ENCODE measurements around the gene TOM1L2. TPM values are rescaled to one million over a fixed set of nuclear protein-coding genes. Genes with fewer than 3 reads are reported as not detected.

The TOM1L2 gene
- total RNA-seq, 1 donor from 2014 or later: 287 TPM

DNA sequence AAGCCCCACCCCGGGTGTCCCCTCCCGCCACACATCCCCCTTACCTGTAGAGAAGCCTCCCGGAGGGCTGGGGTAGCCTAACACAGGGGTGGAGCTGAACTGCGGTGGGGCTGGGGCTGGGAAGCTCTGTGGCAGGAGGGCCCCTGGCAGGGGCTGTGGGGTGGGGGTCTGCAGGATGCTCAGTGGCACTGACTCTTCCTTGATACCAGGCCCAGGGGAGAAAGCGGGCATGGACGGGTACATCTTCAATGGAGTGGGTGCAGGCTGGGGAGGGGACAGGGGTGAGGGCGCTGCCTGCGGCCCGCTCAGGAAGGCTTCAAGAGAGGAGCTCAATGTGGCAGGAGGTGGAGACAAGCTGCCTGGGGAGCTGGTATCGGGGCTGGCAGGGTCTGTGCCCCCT, 152.2 kb downstream of the TOM1L2 start:
- DNase-seq (no peak), ATAC-seq (no peak)
- intact Hi-C loops (cut with micrococcal nuclease): no loop called here

DNA sequence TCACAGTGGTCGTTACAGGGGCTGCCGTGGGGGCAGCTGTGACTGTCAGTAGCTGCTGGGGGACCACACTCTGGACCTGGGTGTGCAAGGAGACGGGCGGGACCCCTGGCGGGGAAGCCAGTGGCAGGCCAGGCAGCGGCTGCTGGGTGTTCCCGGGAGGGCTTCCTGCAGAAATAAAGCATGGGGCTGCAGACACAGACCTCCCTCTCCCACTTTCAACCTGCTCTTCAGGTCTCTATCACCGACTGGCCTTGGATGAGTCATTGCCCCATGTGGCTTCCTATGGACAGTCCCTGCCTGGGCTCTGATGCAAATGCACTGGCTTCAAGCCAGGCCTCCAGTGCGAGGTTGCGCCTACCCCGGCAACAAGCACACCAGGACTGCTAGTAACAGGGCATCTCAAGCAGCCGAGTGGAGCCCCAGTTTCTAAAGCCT, 152.6 kb downstream of the TOM1L2 start:
- intact Hi-C loops (cut with micrococcal nuclease): no loop called here
- no peak for ATAC-seq
- DNase-seq: peak; percentile 74

GRCh38 chr17:17819111-17819510, 153.1 kb downstream of the TOM1L2 start:
- intact Hi-C loops (cut with micrococcal nuclease): no loop called here

GRCh38 chr17:17818088-17818526, 154.1 kb downstream of the TOM1L2 start:
- ATAC-seq: peak; percentile 6
- DNase-seq: peak; percentile 63
- intact Hi-C loops (cut with micrococcal nuclease): no loop called here

More at GRCh38 chr17:17819111-17819510, 153.1 kb downstream of the TOM1L2 start:
- no peak for ATAC-seq
- no peak for DNase-seq

DNA sequence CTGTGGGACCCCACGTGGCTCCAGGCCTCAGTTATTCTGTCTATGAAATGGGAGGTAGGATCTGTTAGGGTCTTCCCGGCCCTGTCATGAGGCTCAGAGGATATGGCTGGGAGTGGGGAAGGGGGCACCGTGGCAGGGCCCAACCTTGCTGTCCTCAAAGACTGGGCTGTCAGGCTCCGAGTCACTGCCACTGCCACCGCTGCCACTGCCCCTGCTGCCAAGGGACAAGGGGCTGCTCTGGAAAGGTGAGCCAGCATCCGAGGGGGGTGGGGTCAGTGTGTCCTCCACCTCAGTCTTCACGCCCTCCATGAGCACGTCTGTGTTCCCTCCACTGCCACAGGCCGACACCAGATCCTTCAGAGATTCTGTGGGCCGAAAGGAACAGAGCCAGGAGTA, 154.7 kb downstream of the TOM1L2 start:
- intact Hi-C loops (cut with micrococcal nuclease): no loop called here
- ATAC-seq (no peak), DNase-seq (no peak)

DNA sequence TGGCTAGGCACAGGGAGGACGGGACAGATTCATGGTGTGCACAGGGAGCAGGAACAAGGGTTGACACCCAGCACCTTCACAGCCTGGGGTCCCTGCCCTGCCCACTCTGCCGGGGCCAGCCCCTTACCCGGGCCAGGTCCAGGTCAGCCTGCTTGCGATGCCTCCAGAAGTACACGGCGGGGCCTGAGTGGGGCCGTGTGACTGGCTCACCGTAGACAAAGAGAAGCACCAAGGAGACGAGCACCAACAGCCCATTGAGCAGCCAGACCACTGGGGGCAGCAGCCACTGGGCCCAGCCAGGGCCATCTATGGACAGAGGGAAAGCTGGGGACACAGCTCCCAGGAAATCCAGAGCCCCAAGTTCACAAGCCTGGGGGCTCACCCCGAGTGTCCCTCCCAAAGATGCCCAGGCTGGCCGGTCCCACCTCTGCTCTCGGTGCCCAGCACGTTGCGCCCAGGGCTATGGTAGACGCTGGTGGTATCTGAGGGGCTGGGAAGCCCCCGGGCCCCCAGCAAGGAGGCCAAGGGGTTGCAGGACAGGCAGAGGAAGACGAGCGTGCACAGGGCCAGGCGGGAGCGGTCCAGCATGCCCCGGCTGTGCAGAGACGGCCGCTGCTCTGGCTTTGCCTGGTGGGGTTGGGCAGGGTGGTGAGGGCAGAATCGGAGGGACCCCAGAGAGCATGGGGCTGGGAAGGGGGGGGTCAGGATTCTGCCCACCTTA, 155.2 kb downstream of the TOM1L2 start:
- ATAC-seq: no peak
- no peak for DNase-seq
- intact Hi-C loops (cut with micrococcal nuclease): no loop called here

DNA sequence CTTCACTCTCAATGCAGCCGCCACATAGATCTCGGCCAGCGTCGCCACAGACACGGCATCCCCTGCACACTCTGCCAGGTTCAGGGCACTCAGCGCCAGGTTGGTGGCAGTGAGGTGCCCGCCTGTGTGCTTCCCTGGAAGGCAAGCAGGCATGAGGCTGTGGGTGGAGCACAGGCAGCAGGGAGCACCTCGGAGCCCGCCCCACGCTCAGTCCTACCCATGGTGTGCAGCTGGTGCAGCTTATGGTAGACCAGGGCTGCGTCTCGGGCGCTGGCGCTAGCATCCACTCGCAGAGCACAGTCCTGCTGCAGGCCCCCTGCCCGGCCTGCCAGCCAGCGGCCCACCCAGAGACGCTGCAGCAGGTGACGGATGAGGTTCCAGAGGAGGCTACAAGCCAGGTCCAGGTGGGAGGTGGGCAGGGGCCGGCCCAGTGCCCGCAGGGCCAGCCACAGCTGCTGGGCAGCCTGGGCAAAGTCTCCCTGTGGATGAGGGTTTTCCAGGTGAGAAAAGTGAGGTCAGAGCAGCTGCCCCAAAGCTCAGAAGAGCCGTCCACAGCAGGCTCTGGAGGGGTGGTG, 155.9 kb downstream of the TOM1L2 start:
- DNase-seq (no peak), ATAC-seq (peak; percentile 5)
- intact Hi-C loops (cut with micrococcal nuclease): no loop called here

- no peak for DNase-seq
- intact Hi-C loops (cut with micrococcal nuclease): no loop called here
- ATAC-seq: peak; percentile 10
Observed at GRCh38 chr17:17815436-17816200, 156.6 kb downstream of the TOM1L2 start.

- DNase-seq (peak; percentile 79), ATAC-seq (peak; percentile 74)
- intact Hi-C loops (cut with micrococcal nuclease): no loop called here
Observed at GRCh38 chr17:17815062-17815406, 157.2 kb downstream of the TOM1L2 start.

DNA sequence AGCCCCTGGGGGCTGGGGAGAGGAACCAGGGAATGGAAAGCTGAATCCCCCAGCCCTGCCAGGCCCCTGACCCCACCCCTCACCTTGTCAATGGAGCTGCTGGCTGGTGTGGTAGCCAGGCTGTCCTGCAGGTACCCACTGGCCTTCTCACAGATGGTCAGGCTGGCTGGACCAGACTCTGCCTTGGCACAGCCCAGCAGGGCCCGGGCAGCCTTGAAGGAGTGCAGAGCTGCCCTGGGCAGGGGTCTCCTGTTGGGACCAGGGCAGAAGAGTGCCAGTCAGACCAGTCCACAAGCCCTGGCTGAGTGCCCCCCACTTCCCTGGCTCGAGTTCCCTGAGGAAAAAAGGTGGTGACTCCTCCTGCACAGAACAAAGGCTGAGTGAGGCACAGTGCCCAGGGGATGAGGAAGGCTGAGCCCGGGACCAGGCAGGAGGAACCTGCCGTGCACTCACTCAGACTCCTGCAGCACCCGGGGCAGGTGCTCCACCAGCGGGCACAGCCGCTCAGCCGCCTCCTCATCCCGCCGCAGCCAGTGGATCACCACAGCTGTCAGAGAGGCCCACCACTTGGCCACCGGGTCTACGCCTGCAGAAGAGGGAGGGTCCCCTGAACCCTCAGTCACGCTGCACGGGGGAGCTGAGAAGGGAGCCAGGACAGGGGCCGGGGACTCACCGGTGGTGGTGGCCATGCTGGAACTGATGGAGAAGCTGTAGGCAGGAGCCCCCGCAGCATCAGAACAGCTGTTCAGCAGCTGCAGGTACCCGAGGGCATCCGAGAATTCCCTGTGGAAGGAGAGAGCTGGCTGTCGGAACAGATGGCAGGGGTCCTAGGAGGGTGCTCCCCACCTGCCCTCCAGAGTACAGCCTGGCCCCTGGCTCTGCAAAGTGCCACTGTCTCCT, 157.8 kb downstream of the TOM1L2 start:
- ATAC-seq (no peak), DNase-seq (no peak)
- intact Hi-C loops (cut with micrococcal nuclease): loop anchor here (5.0 kb wide), 1 partner anchor 48 kb away; no protein-coding TSS in a partner anchor

- intact Hi-C loops (cut with micrococcal nuclease): loop anchor here (5.0 kb wide), 1 partner anchor 49 kb away; no protein-coding TSS in a partner anchor
- ATAC-seq: no peak
- no peak for DNase-seq
Observed at GRCh38 chr17:17813725-17814095, 158.5 kb downstream of the TOM1L2 start.

DNA sequence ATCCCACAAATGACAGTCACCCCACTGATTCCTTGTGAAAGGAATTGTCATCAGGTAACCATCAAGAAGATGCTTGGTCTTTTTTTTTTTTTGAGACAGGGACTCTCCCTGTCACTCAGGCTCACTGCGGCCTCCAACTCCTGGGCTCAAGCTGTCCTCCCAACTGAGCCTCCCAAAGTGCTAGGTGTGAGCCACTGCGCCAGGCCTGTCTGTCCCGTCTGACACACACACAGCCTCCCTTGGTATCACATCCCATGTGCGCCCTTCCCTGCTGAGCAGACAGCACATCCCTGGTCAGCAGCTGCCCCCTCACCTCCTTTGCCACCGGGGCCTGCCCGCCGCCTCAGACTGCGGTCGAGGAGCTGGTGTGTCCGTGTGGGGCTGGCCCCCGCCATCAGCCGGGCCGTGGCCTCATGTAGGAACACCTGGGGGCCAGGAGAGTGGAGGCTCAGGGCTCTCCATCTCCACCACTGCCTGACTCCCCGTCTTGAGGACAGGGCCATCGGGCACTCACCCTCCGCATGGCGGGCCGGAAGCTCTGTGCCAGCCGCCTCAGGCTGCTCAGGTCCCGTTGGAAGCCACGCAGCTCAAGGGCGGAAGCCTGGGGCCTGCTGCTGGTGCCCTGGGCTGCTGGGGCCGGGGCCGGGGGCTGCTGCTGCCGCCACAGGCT, 159.0 kb downstream of the TOM1L2 start:
- ATAC-seq (no peak), DNase-seq (no peak)
- intact Hi-C loops (cut with micrococcal nuclease): loop anchor here (5.0 kb wide), 1 partner anchor 49 kb away; no protein-coding TSS in a partner anchor

GRCh38 chr17:17812211-17813054, 159.8 kb downstream of the TOM1L2 start:
- intact Hi-C loops (cut with micrococcal nuclease): loop anchor here (5.0 kb wide), 1 partner anchor 50 kb away; no protein-coding TSS in a partner anchor
- DNase-seq (peak; percentile 88), ATAC-seq (peak; percentile 37)

- intact Hi-C loops (cut with micrococcal nuclease): loop anchor here (5.0 kb wide), 1 partner anchor 51 kb away; no protein-coding TSS in a partner anchor
- DNase-seq (no peak), ATAC-seq (no peak)
Observed at GRCh38 chr17:17811381-17812210, 160.6 kb downstream of the TOM1L2 start.

- no peak for ATAC-seq
- no peak for DNase-seq
- intact Hi-C loops (cut with micrococcal nuclease): loop anchor here (5.0 kb wide), 1 partner anchor 51 kb away; no protein-coding TSS in a partner anchor
Observed at GRCh38 chr17:17810895-17811248, 161.3 kb downstream of the TOM1L2 start.

DNA sequence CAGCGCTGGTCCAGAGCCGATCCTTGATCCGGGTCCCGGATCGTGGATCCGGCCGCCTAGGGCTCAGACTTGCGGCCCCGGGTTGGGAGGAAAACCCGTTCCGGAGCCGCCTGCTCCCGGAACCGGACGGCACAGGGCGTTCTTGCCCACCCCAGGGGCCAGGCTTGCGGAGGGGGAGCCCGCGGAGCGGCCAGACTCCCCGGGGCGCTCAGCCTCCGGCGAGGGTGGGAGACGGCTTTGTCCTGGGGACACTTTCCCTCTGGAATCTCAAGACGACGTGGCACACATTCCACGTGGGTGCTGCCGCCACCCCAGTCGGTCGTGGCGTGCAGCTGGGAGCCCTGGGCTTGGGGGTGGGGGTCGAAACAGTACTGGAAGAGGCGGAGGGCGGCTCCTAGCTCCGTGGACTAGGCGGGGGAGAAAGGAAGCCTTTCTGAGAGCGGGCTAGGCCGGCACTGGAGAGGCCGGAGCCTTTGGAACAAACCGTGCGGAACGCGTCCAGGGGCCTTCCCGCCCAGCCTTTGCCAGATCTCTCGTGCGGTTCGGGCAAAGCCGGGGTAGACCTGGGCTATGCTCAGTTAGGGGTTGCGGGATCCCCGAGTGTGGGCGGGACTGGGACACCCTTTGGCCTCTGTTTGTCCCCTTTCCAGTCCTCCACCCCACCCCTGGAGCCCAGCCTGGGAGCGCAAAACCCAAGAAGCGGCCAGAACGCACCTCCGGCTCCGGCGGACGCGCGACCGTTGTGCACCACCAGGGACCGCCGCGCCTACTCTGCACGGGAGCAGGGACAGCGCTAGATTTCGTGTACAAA, 161.9 kb downstream of the TOM1L2 start:
- DNase-seq: peak; percentile 78
- ATAC-seq: peak; percentile 35
- intact Hi-C loops (cut with micrococcal nuclease): loop anchor here (5.0 kb wide), 1 partner anchor 52 kb away; no protein-coding TSS in a partner anchor

Measured in left ventricle myocardium superior (tissue), 1 donor.